ENCODE results near the gene HESX1. TPM values are rescaled to one million over a fixed set of nuclear protein-coding genes. Genes with fewer than 3 reads are reported as not detected.

HESX1 gene
- total and polyA plus RNA-seq, 9 of the 15 experiments (the other 6 are each of a cell fraction or from before 2014, with no cell fraction given): 0.16 to 1.2 (median 0.76) TPM

DNA sequence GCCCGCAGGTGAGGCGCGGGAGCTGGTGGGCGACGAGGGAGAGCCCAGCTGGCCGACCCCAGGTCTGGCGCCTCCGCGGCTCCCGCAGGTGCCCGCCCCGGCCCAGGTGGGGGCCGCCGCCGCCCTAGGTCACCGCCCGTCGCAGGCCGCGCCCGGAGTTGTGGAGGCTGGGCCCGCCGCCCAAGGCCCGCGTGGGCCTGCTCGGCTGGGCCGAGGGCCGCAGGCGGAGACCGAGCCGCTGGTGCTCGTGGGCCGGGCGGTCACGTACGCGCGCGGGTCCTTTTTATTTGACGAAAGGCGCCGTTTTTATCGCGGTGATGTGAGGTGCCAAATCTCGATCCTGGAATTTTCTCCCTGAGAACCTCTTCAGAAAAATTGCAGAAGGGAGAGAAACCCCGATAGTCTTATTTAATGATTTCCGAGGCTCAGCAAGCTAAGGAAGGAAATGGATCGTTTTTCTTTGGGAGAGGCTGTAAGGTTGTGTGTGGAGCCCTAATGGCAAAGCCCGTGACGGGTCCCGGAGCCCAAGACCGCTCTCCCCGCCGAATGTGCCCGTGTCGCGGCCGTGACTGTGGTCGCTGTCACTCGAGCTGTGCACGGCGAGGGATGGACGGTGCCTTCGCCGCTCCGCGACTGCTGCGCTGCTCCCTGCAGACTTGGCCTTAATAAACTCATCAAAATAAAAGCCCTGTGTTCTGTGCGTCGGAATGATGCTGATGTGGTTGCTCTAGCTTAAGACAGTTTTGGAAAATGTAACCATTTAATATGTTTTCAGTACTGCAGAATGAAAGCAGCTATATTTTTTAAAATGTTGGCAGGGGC is 28.4 kb upstream of the HESX1 start (continued):
- TF ChIP-seq ZNF165 (CRISPR knock-in tag; IDR thresholded peaks at IDR 0.05; ENCODE audit: borderline replicate concordance): no peak
- TF ChIP-seq ERF (CRISPR knock-in tag; IDR thresholded peaks at IDR 0.05): no peak
- TF ChIP-seq RCOR1 (IDR thresholded peaks at IDR 0.05; ENCODE audit: borderline replicate concordance in 1 of 2, low read depth in 2 of 2, low read length in 2 of 2): no peak
- TF ChIP-seq, protein P1, sequence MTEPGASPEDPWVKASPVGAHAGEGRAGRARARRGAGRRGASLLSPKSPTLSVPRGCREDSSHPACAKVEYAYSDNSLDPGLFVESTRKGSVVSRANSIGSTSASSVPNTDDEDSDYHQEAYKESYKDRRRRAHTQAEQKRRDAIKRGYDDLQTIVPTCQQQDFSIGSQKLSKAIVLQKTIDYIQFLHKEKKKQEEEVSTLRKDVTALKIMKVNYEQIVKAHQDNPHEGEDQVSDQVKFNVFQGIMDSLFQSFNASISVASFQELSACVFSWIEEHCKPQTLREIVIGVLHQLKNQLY (CRISPR knock-in tag; conservative IDR thresholded peaks at IDR 0.05): 0 out of 4 replicates have a peak, but pooled peaks of 1 of the 2 experiments have one; percentile 19

DNA sequence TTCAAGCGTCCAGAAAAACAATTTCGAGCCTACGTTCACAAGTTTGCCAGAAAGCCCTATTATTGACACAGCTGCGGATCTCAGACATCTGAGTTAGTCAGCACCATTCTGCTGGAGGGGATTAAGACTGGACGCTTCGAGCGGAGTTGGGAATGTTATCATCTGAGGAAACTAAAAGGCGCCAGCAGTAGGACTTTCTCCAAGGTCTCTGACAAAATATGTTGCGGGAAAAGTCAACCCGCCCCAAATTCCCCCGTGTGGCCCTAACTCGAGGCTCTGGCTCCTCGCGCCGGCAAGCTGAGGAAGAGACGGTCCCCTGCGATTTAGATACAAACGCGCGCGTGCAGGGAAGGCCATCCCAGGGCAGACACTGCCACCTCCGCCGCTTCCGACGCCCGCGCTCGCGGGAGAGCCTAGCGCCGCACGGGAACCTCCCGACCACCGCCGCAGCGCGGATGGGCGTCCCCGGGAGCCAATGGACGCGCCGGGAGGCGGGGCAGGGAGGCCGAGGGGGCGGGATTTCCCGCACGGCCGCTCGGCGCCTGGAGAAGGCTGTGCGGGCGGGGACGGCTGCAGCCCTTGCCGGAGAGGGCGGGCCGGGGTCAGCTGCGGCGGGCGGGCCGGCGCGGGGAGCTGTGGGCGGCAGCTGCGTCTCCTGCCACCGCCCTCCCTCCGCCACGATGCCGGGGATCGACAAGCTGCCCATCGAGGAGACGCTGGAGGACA is 27.6 kb upstream of the HESX1 start, which contains the start of gene APPL1:
Gene APPL1, plus strand, starts transcription at position 526 of the 726 bp plus-strand sequence. Its CDS starts 155 bp downstream, at position 681.
- Histone ChIP-seq H3K36me3 (ENCODE audit: control insufficient read depth, insufficient read depth, low read length) (no peaks in the 10 kb centered on the region), H3K4me2 (ENCODE audit: insufficient read depth, low read length) (peak within 1 kb of the TSS; percentile 78), H3K79me2 (ENCODE audit: control insufficient read depth, insufficient read depth, low read length) (peaks cover 8% of the 10 kb centered on the region; the same call in 2 of the 3 replicates), H3K4me1 (replicated peaks in 1 of 2; ENCODE audit: control insufficient read depth in 2 of 2, insufficient read depth in 2 of 2, low read length in 2 of 2) (peaks cover 16 to 23% of the 10 kb centered on the region in 2 experiments; a peak in 4 of 5 replicates), H4K20me1 (replicated peaks; ENCODE audit: control insufficient read depth, insufficient read depth, low read length) (peaks cover 11% of the 10 kb centered on the region; the same call in 1 of the 2 replicates), H3K27me3 (ENCODE audit: control insufficient read depth in 2 of 2, insufficient read depth in 2 of 2, low read length in 2 of 2) (no peaks in the 10 kb centered on the region), H3K9me1 (ENCODE audit: control insufficient read depth, insufficient read depth, low read length) (no peaks in the 10 kb centered on the region), H3K27ac (ENCODE audit: extremely low read depth, low read depth, low read length) (peak within 1 kb of the TSS; percentile 63), H3K4me3 (peak within 1 kb of the TSS; percentile 61), H3K9me3 (replicated peaks; ENCODE audit: control insufficient read depth, insufficient read depth, low read depth, low read length) (no peaks in the 10 kb centered on the region), H3K9ac (ENCODE audit: insufficient read depth in 1 of 2, low read depth in 2 of 2, low read length in 2 of 2) (peak within 1 kb of the TSS; percentile 69 to 89), H2AFZ (ENCODE audit: low read depth, low read length) (peak within 1 kb of the TSS; percentile 82)
- ChIA-PET CTCF (ENCODE audit: low intra/inter-chr PET ratio) (no interaction called here), POLR2A (interaction anchor here (1.0 to 2.0 kb wide), 3 partner anchors 7 to 15 kb away, joined by 3 to 7 read pairs (median 3); no protein-coding TSS in a partner anchor)
- intact Hi-C loops (cut with micrococcal nuclease) (loop anchor here (2.0 kb wide), 1 partner anchor 57 kb away; no protein-coding TSS in a partner anchor), in situ Hi-C loops (cut with MboI) (no loop called here)
- ATAC-seq (peak; percentile 98), FAIRE-seq (peak; percentile 67), DNase-seq (ENCODE audit: extremely low read depth in 1 of 4, low spot score in 3 of 4) (peak; percentile 92 to 97 (median 93))
- WGBS (ENCODE audit: insufficient coverage, low coverage, missing lambda C conversion rate): under 1% methylated on average over 28 of the region's 71 CpGs
- TSS peak; percentile 87 for BruUV-seq (replicated peaks)
- TF ChIP-seq CXXC5 (CRISPR knock-in tag; IDR thresholded peaks at IDR 0.05) (peak; percentile 96), CC2D1A (IDR thresholded peaks at IDR 0.05) (no peak), CREB1 (IDR thresholded peaks at IDR 0.05) (no peak), CREB1 (CRISPR knock-in tag; IDR thresholded peaks at IDR 0.05) (no peak), TAL1 (IDR thresholded peaks at IDR 0.05) (peak; percentile 35), SP2 (IDR thresholded peaks at IDR 0.05; ENCODE audit: extremely low read depth, low read depth, low read length, poor library complexity, severe bottlenecking) (peak; percentile 65), PTBP1 (IDR thresholded peaks at IDR 0.05; ENCODE audit: low read depth, low read length) (no peak), TEAD1 (CRISPR knock-in tag; IDR thresholded peaks at IDR 0.05) (peak in 1 of 2 experiments; percentile 15; a peak in 1 of 4 replicates), CHD2 (IDR thresholded peaks at IDR 0.05; ENCODE audit: low read depth, low read length) (peak; percentile 81), MYNN (IDR thresholded peaks at IDR 0.05) (peak; percentile 25; the same call in 1 of the 2 replicates), MYNN (CRISPR knock-in tag; IDR thresholded peaks at IDR 0.05) (no peak), POLR2AphosphoS5 (IDR thresholded peaks at IDR 0.05; ENCODE audit: control insufficient read depth, insufficient read depth, low read depth, low read length) (0 out of 2 replicates have a peak, but pooled peaks have one; percentile 28)
- TF ChIP-seq, protein P2, sequence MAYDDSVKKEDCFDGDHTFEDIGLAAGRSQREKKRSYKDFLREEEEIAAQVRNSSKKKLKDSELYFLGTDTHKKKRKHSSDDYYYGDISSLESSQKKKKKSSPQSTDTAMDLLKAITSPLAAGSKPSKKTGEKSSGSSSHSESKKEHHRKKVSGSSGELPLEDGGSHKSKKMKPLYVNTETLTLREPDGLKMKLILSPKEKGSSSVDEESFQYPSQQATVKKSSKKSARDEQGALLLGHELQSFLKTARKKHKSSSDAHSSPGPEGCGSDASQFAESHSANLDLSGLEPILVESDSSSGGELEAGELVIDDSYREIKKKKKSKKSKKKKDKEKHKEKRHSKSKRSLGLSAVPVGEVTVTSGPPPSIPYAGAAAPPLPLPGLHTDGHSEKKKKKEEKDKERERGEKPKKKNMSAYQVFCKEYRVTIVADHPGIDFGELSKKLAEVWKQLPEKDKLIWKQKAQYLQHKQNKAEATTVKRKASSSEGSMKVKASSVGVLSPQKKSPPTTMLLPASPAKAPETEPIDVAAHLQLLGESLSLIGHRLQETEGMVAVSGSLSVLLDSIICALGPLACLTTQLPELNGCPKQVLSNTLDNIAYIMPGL (CRISPR knock-in tag; IDR thresholded peaks at IDR 0.05): no peak
